GM19099 (cell line): ENCODE data around the gene MFSD6.

Source experiments
- POLR2A ChIP-seq: IDR thresholded peaks from 3 replicates; pipeline ENCODE4 v1.6.1; 2011; ENCODE audit warnings: low read depth; ENCODE audit not compliant: insufficient read length; ENCODE audit errors: extremely low read depth

MFSD6 gene

DNA sequence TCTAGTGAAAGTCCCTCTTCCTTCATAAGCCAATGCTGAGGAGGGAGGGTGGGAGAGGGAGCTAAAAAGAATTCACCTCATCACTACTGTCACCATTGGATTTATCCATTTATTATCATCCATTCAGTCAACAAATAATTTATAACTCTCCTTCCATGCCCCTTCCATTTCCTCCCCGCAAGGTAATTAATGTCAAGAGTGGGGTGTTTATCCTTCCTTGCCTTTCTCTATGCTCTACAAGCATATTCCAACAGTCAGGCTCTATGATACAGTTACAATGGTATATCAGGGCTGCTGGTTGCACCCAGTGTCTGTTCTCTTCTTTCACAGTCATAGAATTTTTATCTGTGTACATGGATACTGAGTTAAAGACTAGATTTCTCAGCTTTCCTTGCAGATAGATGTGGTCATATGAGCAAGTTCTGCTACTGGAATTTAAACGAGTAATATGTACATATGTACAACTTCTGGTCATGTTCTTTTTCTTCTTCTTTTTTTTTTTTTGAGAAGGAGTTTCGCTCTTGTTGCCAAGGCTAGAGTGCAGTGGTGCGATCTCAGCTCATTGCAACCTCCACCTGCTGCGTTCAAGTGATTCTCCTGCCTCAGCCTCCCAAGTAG lies 5.1 kb upstream of the MFSD6 start:
- TF ChIP-seq POLR2A = no peak

DNA sequence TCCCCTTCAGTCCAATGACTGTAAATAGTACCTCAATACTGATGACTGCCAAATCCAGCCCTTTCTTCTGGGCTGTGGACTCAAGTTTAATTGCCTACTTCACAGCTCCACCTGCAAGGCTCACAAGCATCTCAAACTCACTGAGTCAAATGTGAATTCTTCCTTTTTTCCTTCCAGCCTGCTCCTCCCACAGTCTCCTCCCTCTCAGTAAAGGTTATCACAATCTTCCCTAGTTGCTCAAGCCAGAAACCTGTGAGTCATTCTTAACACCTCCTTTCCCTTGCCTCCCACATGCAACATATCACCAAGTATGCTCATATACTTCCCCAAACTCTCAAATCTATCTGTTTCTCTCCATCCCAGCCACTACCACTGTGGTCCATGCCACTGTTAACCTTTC lies 3.7 kb upstream of the MFSD6 start:
- no peak for TF ChIP-seq POLR2A

DNA sequence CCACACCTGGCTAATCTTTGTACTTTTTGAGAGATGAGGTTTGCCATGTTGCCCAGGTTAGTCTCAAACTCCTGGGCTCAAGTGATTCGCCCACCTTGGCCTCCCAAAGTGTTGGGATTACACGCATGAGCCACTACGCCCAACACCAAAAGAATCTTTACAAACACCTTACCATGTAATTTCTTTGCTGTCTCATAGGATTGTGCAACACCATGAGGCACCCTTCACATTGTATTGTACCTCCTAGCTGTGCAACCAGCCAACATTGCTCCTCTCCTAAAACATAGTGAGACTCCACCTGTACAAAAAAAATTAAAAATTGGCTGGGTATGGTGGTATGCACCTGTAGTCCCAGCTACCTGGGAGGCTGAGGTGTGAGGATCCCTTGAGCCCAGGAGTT lies 3.1 kb upstream of the MFSD6 start:
- no peak for TF ChIP-seq POLR2A

DNA sequence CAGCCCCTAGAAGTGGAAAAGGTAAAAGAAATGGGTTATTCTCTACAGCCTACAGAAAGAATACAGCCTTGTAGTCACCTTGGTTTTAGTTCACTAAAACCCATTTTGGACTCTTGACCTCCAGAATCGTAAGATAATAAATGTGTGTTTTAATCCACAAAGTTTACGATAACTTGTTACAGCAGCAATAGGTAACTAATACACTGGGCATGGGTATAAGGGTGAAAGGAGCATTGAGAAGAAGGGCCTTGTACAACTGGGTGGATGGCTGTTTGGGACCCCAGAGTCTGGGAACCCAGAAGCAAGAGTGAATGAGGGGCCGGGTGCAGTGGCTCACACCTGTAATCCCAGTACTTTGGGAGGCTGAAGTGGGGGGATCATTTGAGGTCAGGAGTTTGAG lies 2.2 kb upstream of the MFSD6 start:
- TF ChIP-seq POLR2A = no peak

- no peak for TF ChIP-seq POLR2A
Measured at GRCh38 chr2:190406805-190407204, 1.4 kb upstream of the MFSD6 start.

- no peak for TF ChIP-seq POLR2A
Measured at GRCh38 chr2:190407246-190407661, 901 bp upstream of the MFSD6 start.

- peak; percentile 59 for TF ChIP-seq POLR2A
Measured at GRCh38 chr2:190408538-190409271, 550 bp downstream of the MFSD6 start.

- TF ChIP-seq POLR2A = no peak
Measured at GRCh38 chr2:190409616-190410015, 1.5 kb downstream of the MFSD6 start.

DNA sequence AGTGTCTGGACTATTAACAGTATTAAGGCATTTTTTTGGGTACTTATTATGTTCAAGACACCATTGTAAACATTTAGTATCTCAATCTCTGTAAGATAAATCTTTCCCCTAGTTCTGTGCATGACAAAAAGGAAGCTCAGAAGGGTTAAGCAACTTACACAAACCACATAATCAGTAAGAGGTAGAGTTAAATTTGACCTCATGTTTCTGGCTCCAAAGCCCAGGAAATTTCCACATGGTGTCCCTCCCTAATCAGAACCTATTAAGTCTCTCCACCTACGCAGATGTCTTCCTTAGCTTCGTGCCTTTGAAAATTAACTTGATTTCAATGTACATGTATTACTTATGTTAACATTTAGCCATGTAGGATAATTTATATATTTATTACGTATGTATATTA lies 2.0 kb downstream of the MFSD6 start:
- TF ChIP-seq POLR2A = no peak

DNA sequence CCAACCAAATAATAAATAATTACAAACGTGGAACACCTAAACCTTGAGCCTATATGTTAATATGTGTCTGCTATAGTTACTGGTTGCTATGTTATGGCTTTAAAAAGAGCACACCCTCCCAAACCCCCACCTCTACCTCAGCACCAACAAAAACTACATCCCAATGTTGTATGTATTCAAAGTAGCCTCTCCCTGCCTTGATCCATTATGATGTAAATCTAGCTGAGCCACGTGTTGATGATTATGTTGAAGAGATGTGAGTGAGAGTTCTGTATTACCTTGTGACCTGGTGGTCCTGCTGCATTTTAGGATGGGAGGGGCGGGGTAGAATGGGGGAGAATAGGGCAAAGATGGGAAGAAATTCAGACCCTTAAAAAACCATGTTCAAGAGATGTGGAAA lies 4.8 kb downstream of the MFSD6 start:
- no peak for TF ChIP-seq POLR2A

GRCh38 chr2:190413421-190413820 lies 5.3 kb downstream of the MFSD6 start:
- no peak for TF ChIP-seq POLR2A

- TF ChIP-seq POLR2A = no peak
Measured at GRCh38 chr2:190415251-190415650, 7.1 kb downstream of the MFSD6 start.

DNA sequence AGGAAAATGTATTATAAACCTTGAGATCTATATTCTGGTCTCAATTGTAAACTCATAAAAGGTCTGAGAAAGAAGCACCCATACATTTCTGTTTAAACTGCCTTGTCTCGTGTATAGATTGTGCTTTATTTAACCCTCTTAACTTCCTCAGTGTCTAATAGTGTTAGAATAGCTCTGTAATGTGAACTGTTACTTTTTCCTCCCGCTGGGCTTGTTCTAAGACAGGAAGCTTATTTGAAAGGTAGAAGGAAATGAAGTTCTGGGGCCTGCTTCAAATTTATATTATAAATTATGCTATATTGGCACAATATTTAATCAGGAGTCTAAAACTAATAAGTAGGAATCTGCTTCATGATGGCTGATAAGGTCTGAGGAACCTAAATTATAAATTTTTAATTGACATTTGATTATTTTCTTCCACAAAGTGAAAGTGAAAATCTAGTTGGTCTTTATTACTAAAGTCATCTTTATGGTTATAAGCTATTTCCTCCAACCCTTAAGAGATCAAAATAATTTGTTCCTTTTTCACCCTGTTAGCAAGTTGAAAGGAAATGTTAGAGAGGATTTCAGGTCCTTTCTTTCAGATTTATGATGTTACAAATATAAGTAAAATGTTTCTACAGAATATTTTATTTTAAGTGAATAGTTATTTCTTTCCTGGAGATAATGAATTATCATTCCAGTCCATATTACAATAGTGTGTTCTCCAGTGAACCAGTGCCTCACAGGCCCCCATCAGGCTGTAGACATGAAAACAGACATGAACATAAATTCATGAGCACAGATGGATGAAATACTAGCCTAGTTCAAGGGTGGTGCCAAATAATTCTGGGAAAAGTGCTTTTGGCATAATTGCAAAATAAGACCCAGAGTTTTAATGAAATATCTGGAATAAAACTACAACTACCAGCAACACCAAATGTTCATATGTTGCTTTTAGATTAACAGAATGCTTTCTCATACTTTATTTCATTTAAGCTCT lies 7.9 kb downstream of the MFSD6 start:
- TF ChIP-seq POLR2A = no peak

DNA sequence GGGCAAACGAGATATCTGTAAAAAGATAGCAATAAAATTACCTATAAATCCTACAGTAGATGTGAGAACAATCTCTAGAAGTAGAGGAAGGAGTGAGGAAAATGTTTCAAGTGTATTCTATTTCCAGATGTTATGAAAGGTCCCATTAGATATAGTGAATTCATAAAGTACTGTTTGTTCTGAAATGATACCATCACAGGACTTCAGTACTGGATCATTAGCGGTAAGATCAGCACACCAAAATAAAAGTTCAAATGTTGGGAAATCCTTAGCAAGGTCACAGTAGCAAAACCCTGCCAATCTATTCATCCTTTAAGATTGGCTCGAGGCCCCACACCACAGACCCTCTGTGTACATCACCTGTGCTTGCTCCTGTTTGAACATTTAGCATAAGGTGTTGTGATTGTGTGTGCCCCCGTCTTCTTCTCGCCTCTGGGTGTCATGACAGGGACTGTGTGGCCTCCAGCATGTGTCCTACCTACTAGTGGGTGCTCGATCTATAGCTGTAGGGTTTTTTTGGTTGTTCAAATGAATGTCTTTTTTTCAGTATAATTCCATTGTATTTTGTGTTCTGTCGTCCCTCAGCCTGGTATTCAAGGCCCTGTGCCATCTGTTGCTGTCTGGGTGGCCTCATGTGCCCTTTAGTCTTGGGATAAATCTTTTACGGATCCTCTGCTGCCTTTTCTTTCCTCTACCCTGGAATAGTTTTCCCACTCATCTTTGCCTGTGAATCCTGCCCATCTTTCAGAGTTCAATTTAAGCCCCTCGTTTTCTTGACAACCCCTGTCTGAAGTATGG lies 9.1 kb downstream of the MFSD6 start:
- TF ChIP-seq POLR2A = no peak

DNA sequence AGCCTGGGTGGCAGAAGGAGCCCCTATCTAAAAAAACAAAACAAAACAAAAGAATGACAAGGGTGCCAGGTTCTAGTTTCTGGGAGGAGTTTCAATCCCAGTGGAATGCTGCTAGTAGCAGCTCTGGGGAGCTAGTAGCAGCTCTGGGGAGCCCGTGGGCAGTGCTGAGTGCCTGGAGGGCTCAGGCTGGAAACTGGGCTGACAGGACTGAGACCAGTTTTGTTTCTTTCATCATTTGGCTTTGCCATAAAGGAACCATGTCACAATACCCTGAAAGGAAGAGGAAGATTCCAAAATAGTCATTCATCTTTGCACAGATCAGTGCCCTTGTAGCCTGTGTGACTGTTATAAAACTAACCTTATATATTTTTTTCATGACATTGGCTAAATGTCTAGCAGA lies 10.6 kb downstream of the MFSD6 start:
- no peak for TF ChIP-seq POLR2A
